GM12875 (cell line): ENCODE results near the gene ZMAT2.

ENCODE experiments used
- H3K4me3 ChIP-seq: one replicate; pipeline ENCODE4 v1.5.1; 2011; ENCODE audit warnings: low read depth, low read length, control low read depth
- TF ChIP-seq, protein P1 (sequence below): IDR thresholded peaks from 2 replicates; pipeline ENCODE4 v1.5.1; 2011; ENCODE audit warnings: low read depth, mild to moderate bottlenecking, control low read depth, inconsistent platforms, low read length, moderate library complexity, borderline replicate concordance; ENCODE audit not compliant: insufficient read depth

ZMAT2 gene

DNA sequence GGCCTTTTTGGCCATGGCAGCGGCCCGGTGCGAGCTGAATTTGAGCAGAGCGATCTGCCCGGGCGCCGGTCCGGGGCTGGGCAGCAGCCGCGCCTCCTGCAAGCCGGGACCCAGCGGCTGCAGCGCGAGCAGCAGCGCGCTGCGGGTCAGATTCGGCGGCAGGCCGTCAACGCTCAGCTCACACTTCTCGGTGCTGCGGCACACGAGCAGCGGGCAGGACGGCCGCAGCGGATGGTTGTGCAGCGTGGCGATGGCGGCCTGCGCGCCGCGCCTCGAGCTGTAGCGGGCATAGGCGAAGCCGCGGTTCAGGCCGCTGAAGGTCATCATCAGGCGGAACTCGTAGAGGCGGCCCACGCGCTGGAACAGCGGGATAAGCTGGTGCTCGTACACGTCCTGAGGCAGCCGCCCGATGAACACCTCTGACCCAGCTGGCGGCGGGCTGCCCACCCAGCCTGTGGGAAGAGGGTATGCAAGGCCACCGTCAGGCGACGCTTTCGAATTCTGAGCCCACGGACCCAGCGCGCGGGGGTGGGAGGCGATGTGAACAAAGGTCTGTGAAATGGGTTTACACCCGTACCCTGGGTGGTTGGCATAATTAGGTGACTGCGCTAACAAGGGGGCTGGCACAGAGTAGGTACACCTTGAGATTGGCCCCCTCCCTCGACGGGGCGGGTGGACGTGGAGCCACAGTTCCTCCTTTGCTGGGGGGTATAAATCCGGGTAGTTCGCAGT, 27.6 kb upstream of the ZMAT2 start:
- no peak overlapping the region for H3K4me3 ChIP-seq

DNA sequence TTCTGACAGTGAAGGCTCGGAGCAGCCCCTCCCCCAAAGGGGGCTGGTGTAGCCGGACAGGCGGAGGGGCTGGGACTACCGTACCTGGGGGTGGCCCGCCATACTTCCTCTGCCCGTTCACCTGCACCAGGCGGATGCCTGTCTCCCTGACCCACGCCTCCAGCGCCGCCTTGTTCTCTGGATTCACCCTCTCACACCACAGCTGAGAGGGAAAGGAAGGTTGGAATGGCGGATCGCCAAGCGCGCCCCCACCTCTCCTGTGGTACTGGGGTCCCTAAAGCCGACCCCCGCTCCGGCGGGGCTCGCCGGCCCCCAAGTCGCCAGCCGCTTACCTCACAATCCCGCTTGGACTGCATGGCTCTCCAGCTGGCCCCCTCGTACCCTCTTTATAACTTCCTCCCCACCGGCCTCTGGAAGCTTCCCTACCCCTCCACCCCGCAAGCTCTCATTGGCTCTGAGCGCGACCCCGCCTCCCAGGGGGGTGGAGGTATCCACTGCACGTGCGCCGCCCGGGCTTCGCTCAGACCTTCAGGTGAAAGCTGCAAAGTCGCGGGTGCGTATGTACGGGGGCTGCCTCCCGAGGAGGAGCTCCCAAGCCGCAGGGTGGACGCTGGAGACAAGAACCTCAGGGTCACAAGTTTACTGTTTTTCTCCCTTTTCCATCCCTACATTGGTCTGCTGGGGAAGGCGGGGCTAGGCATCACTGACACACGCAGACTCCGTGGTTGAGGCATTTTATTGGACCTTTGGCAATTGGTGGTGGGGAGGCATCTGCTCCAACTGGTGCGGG, 26.9 kb upstream of the ZMAT2 start, which contains the start of gene DND1:
Gene DND1 (minus strand): TSS at position 390 of the 790 bp plus-strand sequence. CDS start 34 bp downstream, at position 356.
- TF ChIP-seq, protein P1, sequence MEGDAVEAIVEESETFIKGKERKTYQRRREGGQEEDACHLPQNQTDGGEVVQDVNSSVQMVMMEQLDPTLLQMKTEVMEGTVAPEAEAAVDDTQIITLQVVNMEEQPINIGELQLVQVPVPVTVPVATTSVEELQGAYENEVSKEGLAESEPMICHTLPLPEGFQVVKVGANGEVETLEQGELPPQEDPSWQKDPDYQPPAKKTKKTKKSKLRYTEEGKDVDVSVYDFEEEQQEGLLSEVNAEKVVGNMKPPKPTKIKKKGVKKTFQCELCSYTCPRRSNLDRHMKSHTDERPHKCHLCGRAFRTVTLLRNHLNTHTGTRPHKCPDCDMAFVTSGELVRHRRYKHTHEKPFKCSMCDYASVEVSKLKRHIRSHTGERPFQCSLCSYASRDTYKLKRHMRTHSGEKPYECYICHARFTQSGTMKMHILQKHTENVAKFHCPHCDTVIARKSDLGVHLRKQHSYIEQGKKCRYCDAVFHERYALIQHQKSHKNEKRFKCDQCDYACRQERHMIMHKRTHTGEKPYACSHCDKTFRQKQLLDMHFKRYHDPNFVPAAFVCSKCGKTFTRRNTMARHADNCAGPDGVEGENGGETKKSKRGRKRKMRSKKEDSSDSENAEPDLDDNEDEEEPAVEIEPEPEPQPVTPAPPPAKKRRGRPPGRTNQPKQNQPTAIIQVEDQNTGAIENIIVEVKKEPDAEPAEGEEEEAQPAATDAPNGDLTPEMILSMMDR, result no peak
- no peak within 1 kb of the TSS for H3K4me3 ChIP-seq

More for the DNA sequence above, 27.6 kb upstream of the ZMAT2 start:
- TF ChIP-seq, protein P1, result no peak

DNA sequence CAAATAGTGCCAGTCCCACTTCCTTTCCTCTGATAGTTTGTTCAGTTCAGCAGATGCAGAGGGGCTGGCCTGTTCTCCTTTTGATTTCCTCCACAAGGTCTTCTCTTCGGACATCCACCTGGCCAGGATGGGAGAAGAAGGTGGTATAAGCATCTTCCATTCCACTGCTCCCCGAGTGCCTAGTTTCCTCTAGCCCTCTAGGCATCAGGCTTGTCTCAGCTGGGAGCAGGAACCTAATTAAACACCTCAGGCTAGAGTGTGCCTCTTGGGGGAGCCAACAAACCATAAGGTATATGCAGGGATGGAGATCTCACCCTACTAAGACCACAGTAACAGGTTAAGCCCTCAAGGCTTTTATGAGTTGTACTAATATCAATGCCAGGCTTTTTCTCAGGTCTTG, 26.0 kb upstream of the ZMAT2 start:
- TF ChIP-seq, protein P1, result no peak

DNA sequence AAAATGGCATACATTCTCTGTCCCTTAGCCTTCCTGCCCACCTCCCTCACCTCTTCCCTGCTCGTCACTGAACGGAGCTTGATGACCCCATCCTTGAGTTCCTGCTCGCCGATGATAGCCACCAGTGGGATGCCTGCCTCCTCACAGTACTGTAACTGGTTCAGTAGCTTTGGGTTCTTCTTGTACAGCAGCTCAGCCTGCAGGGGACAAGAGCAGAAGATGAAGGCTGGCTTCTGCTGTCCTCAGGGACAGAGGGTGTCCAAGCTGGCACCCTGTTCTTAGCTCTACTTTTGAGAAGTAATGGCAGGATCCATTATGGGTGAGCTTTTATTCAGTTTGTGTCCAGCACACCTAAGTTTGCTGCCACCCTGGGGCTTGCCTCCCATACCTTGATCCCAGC, 25.6 kb upstream of the ZMAT2 start:
- no peak overlapping the region for H3K4me3 ChIP-seq
- TF ChIP-seq, protein P1, result no peak

More for the DNA sequence above, 26.0 kb upstream of the ZMAT2 start:
- no peak overlapping the region for H3K4me3 ChIP-seq

DNA sequence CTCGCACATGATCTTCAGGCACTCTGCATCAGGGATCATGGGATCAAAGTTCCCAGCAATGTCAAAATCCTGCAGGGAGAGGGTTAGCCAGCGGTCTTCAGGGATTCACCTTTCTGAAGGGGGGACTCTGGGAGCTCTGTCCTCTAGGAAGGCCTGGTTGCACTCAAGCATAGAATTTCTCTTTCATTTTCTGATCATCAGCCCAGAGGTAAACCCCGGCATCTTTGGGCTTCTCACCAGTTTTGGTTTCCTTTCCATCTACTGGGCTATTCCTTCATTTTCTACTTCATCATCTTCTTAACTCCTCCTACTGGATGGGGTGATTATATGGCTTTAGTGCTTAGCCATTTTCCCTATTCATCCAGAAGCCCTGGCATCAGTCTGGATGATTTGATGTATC, 22.3 kb upstream of the ZMAT2 start:
- TF ChIP-seq, protein P1, result no peak
- no peak overlapping the region for H3K4me3 ChIP-seq

DNA sequence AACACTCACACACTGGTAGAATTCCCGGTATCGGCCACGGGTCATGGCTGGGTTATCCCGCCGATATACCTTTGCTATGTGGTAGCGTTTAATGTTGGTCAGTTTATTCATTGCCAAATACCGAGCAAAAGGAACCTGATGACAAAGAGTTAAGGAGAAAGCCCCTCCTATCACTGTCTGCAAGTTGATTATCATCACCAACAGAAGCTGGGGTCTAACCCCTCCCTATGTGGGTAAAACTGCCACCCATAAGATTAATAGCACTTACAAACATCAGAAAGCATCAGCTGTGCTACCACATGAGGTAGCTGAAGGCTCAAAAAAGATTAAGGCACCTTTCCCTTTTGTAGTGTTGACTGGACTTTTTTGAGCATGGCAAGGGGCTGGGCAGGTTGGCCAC, 21.3 kb upstream of the ZMAT2 start:
- no peak overlapping the region for H3K4me3 ChIP-seq
- TF ChIP-seq, protein P1, result no peak
